Trophoblast cell (in vitro differentiated cells and primary cell): ENCODE measurements around the gene IHH.

Experiments used
- DNase-seq, 2 donors: peaks; one replicate each; pipeline ENCODE4 v3.0.0-alpha.2; 2016
- H2AFZ ChIP-seq: 2 replicates; pipeline ENCODE4 v1.6.1; 2013; ENCODE audit warnings: low read length, moderate library complexity, mild to moderate bottlenecking; ENCODE audit not compliant: insufficient read depth, poor library complexity
- H2AK5ac ChIP-seq: 2 replicates; pipeline ENCODE4 v1.6.1; 2013; ENCODE audit warnings: mild to moderate bottlenecking, low read length
- H2BK120ac ChIP-seq: 2 replicates; pipeline ENCODE4 v1.6.1; 2013; ENCODE audit warnings: low read length, mild to moderate bottlenecking, moderate library complexity; ENCODE audit not compliant: insufficient read depth, poor library complexity
- H2BK12ac ChIP-seq: 2 replicates; pipeline ENCODE4 v1.6.1; 2013; ENCODE audit warnings: mild to moderate bottlenecking, low read length, moderate library complexity
- H2BK5ac ChIP-seq: 2 replicates; pipeline ENCODE4 v1.6.1; 2013; ENCODE audit warnings: low read length, low read depth, moderate library complexity, mild to moderate bottlenecking; ENCODE audit not compliant: poor library complexity
- H3K14ac ChIP-seq: 2 replicates; pipeline ENCODE4 v1.6.1; 2013; ENCODE audit warnings: mild to moderate bottlenecking, low read length
- H3K18ac ChIP-seq: 2 replicates; pipeline ENCODE4 v1.6.1; 2013; ENCODE audit warnings: mild to moderate bottlenecking, low read length
- H3K23ac ChIP-seq: 2 replicates; pipeline ENCODE4 v1.6.1; 2013; ENCODE audit warnings: low read length
- H3K27ac ChIP-seq: 2 replicates; pipeline ENCODE4 v1.5.1; 2013; ENCODE audit warnings: low read depth, mild to moderate bottlenecking, inconsistent platforms, low read length, moderate library complexity
- H3K27me3 ChIP-seq: 2 replicates; pipeline ENCODE4 v1.6.1; 2013; ENCODE audit warnings: inconsistent platforms, mild to moderate bottlenecking, low read length, moderate library complexity; ENCODE audit not compliant: insufficient read depth
- H3K36me3 ChIP-seq, 2 experiments: 1 replicate in 1 of 2; 2 replicates in 1 of 2; pipeline ENCODE4 v1.6.1; 2013; ENCODE audit warnings: low read length in 2 of 2, mild to moderate bottlenecking in 2 of 2, moderate library complexity in 1 of 2; ENCODE audit not compliant: insufficient read depth in 2 of 2, control insufficient read depth in 1 of 2
- H3K4ac ChIP-seq: 2 replicates; pipeline ENCODE4 v1.6.1; 2013; ENCODE audit warnings: low read depth, mild to moderate bottlenecking, low read length, moderate library complexity
- H3K4me1 ChIP-seq, 2 experiments: 1 replicate in 1 of 2; 2 replicates in 1 of 2; pipeline ENCODE4 v1.6.1; 2013; ENCODE audit warnings: low read length in 2 of 2, mild to moderate bottlenecking in 2 of 2, moderate library complexity in 1 of 2; ENCODE audit not compliant: insufficient read depth in 2 of 2, control insufficient read depth in 1 of 2
- H3K4me2 ChIP-seq: 2 replicates; pipeline ENCODE4 v1.6.1; 2013; ENCODE audit warnings: inconsistent platforms, mild to moderate bottlenecking, low read length, moderate library complexity
- H3K4me3 ChIP-seq: 2 replicates; pipeline ENCODE4 v1.5.1; 2013; ENCODE audit warnings: mild to moderate bottlenecking, low read depth, low read length, inconsistent platforms
- H3K79me1 ChIP-seq: one replicate; pipeline ENCODE4 v1.6.1; 2013; ENCODE audit warnings: low read length
- H3K79me2 ChIP-seq: 2 replicates; pipeline ENCODE4 v1.6.1; 2013; ENCODE audit warnings: low read length, mild to moderate bottlenecking; ENCODE audit not compliant: control insufficient read depth, insufficient read depth, poor library complexity
- H3K9ac ChIP-seq: 2 replicates; pipeline ENCODE4 v1.6.1; 2013; ENCODE audit warnings: mild to moderate bottlenecking, low read length
- H3K9me3 ChIP-seq: 2 replicates; pipeline ENCODE4 v1.6.1; 2013; ENCODE audit warnings: low read depth, mild to moderate bottlenecking, control low read depth, inconsistent platforms, low read length; ENCODE audit not compliant: insufficient read depth
- H4K12ac ChIP-seq: 2 replicates; pipeline ENCODE4 v1.6.1; 2013; ENCODE audit warnings: low read depth, mild to moderate bottlenecking, low read length, moderate library complexity
- H4K8ac ChIP-seq: 2 replicates; pipeline ENCODE4 v1.6.1; 2013; ENCODE audit warnings: low read depth, mild to moderate bottlenecking, low read length, moderate library complexity
- H4K91ac ChIP-seq: one replicate; pipeline ENCODE4 v1.6.1; 2013; ENCODE audit warnings: low read depth, mild to moderate bottlenecking, low read length, moderate library complexity
- WGBS: extraction: QIAGEN DNeasy Blood & Tissue Kit; methylation state at CpG from one replicate; pipeline ENCODE4 v1.1.7; 2013; ENCODE audit warnings: missing lambda C conversion rate; ENCODE audit not compliant: insufficient read length, insufficient coverage; ENCODE audit errors: extremely low coverage; 5-methylcytosine and 5-hydroxymethylcytosine counted together

IHH gene

GRCh38 chr2:219086196-219086595 lies 25.5 kb upstream of the IHH start:
- H4K8ac ChIP-seq, result no peak overlapping the region
- H3K4me3 ChIP-seq, result no peak overlapping the region
- no peaks in the 10 kb centered on the region for H3K79me2 ChIP-seq
- H2AK5ac ChIP-seq, result no peak overlapping the region
- no peak overlapping the region for H3K18ac ChIP-seq
- H3K14ac ChIP-seq, result no peak overlapping the region
- no peak overlapping the region for H4K91ac ChIP-seq
- H3K23ac ChIP-seq, result no peak overlapping the region
- no peak overlapping the region for H3K9ac ChIP-seq
- H3K4ac ChIP-seq, result no peak overlapping the region
- H3K36me3 ChIP-seq, result no peaks in the 10 kb centered on the region
- H3K27ac ChIP-seq, result no peak overlapping the region
- no peak overlapping the region for H2BK12ac ChIP-seq
- H2BK120ac ChIP-seq, result no peak overlapping the region
- no peak overlapping the region for H2AFZ ChIP-seq
- H3K4me1 ChIP-seq, result no peaks in the 10 kb centered on the region
- H3K4me2 ChIP-seq, result no peak overlapping the region
- H3K27me3 ChIP-seq, result no peaks in the 10 kb centered on the region
- H3K9me3 ChIP-seq, result peaks cover 2% of the 10 kb centered on the region
- no peak overlapping the region for H2BK5ac ChIP-seq
- no peak overlapping the region for H4K12ac ChIP-seq
- DNase-seq, result no peak
- H3K79me1 ChIP-seq, result no peaks in the 10 kb centered on the region

GRCh38 chr2:219084791-219085190 lies 24.1 kb upstream of the IHH start:
- no peak overlapping the region for H2BK5ac ChIP-seq
- no peak overlapping the region for H3K4ac ChIP-seq
- no peak for DNase-seq
- H3K36me3 ChIP-seq, result no peaks in the 10 kb centered on the region
- no peak overlapping the region for H2BK120ac ChIP-seq
- no peak overlapping the region for H3K27ac ChIP-seq
- no peak overlapping the region for H3K14ac ChIP-seq
- H3K4me3 ChIP-seq, result no peak overlapping the region
- no peaks in the 10 kb centered on the region for H3K79me2 ChIP-seq
- H3K18ac ChIP-seq, result no peak overlapping the region
- H2AFZ ChIP-seq, result no peak overlapping the region
- no peak overlapping the region for H2AK5ac ChIP-seq
- no peak overlapping the region for H2BK12ac ChIP-seq
- H3K23ac ChIP-seq, result no peak overlapping the region
- no peak overlapping the region for H3K9ac ChIP-seq
- H3K27me3 ChIP-seq, result no peaks in the 10 kb centered on the region
- no peak overlapping the region for H4K91ac ChIP-seq
- no peaks in the 10 kb centered on the region for H3K4me1 ChIP-seq
- H4K12ac ChIP-seq, result no peak overlapping the region
- no peaks in the 10 kb centered on the region for H3K79me1 ChIP-seq
- H3K4me2 ChIP-seq, result no peak overlapping the region
- H4K8ac ChIP-seq, result no peak overlapping the region
- peaks cover 2% of the 10 kb centered on the region for H3K9me3 ChIP-seq

- Histone ChIP-seq H4K12ac (no peak overlapping the region), H4K91ac (no peak overlapping the region), H3K27ac (no peak overlapping the region), H4K8ac (no peak overlapping the region), H3K14ac (no peak overlapping the region), H3K27me3 (no peaks in the 10 kb centered on the region), H3K23ac (no peak overlapping the region), H2AFZ (no peak overlapping the region), H2BK5ac (no peak overlapping the region), H3K18ac (no peak overlapping the region), H3K9me3 (peaks cover under 1% of the 10 kb centered on the region), H3K4me2 (no peak overlapping the region), H3K4me3 (no peak overlapping the region), H2BK12ac (no peak overlapping the region), H3K9ac (no peak overlapping the region), H2AK5ac (no peak overlapping the region), H3K36me3 (no peaks in the 10 kb centered on the region), H3K4ac (no peak overlapping the region), H2BK120ac (no peak overlapping the region), H3K79me1 (no peaks in the 10 kb centered on the region), H3K4me1 (no peaks in the 10 kb centered on the region), H3K79me2 (no peaks in the 10 kb centered on the region)
- DNase-seq, result no peak
- WGBS, result no CpG with 5 or more reads among the region's 5 CpGs
Observed at GRCh38 chr2:219082332-219082958, 21.7 kb upstream of the IHH start.

- no peak overlapping the region for H2AK5ac ChIP-seq
Observed at GRCh38 chr2:219081701-219082331, 21.1 kb upstream of the IHH start.

More at GRCh38 chr2:219081701-219082331, 21.1 kb upstream of the IHH start:
- Histone ChIP-seq H3K4me3 (no peak overlapping the region), H3K4me2 (no peak overlapping the region), H4K91ac (no peak overlapping the region), H3K36me3 (peaks cover 0 to under 1% of the 10 kb centered on the region in 2 experiments), H3K27ac (no peak overlapping the region), H3K4ac (no peak overlapping the region), H3K14ac (no peak overlapping the region), H2BK5ac (no peak overlapping the region), H4K8ac (no peak overlapping the region), H3K4me1 (no peaks in the 10 kb centered on the region), H3K79me2 (no peaks in the 10 kb centered on the region), H3K27me3 (no peaks in the 10 kb centered on the region), H3K18ac (no peak overlapping the region), H2BK120ac (no peak overlapping the region), H3K23ac (no peak overlapping the region), H2AFZ (no peak overlapping the region), H4K12ac (no peak overlapping the region), H3K9me3 (no peaks in the 10 kb centered on the region), H3K9ac (no peak overlapping the region), H2BK12ac (no peak overlapping the region), H3K79me1 (no peaks in the 10 kb centered on the region)
- DNase-seq, result no peak
